HG03442 (cell line): ENCODE data around the gene NTRK2.

Experiments used
- ATAC-seq: cut with Tn5 transposase; IDR thresholded peaks from one replicate; pipeline ENCODE4 v1.9.1; 2021; ENCODE audit warnings: mild to moderate bottlenecking, moderate library complexity; ENCODE audit not compliant: unreplicated experiment

The NTRK2 gene

DNA sequence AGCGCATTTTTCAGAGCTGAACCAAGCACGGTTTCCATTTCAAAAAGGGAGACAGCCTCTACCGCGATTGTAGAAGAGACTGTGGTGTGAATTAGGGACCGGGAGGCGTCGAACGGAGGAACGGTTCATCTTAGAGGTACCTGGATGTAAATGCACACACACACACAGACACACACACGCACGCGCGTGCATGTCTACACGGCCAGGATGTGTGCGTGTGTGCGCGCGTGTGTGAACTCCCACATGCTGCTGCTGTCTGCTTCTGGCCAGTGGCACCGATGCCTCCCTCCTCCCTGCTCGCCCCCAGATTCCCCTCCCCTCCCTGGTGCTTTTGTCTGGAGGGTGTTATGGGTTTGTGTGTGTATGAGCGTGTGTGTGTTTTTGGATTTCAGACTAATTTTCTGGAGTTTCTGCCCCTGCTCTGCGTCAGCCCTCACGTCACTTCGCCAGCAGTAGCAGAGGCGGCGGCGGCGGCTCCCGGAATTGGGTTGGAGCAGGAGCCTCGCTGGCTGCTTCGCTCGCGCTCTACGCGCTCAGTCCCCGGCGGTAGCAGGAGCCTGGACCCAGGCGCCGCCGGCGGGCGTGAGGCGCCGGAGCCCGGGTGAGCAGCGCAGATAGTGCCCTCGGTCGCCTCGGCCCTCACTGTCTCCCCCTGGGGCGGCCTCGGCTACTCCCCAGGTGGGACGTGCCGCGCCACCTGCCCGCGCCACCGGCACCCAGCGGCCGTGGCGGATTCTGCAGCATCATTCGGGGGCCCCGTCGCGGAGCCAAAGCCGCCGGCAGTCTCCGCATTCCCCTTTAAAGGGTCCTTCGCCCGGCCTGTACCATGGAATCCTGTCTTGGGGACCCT is at the start of gene NTRK2:
NTRK2 (plus strand) TSS at position 442 of the 850 bp plus-strand sequence. CDS start 1,020 bp downstream, outside the sequence.
- peak; percentile 38 for ATAC-seq

- no peak for ATAC-seq
These were observed 49.2 kb upstream of the NTRK2 start for GRCh38 chr9:84620338-84620737.

DNA sequence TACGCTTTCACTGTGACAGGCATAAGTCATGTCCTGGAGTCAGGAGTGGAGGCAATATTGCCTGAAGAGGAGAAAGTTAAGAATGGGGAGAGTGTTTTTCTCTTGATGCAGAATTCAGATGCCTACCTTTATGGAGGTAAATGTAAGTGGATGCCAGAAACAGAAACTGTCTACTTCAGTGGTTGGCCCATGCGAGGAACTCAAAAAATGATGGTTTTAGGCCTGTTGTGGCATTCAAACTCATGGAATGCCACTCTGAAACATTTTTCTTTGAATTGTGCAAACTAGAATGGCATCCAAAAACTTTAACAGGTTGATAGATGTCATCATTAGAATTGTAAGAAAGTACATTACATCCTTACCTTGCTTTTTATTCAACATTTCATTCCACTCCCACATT is 47.7 kb upstream of the NTRK2 start:
- ATAC-seq = no peak

GRCh38 chr9:84622981-84623380 is 46.5 kb upstream of the NTRK2 start:
- ATAC-seq = no peak

- ATAC-seq = no peak
These were observed 33.1 kb upstream of the NTRK2 start for GRCh38 chr9:84636436-84636835.

GRCh38 chr9:84642553-84643141 is 26.9 kb upstream of the NTRK2 start:
- no peak for ATAC-seq

DNA sequence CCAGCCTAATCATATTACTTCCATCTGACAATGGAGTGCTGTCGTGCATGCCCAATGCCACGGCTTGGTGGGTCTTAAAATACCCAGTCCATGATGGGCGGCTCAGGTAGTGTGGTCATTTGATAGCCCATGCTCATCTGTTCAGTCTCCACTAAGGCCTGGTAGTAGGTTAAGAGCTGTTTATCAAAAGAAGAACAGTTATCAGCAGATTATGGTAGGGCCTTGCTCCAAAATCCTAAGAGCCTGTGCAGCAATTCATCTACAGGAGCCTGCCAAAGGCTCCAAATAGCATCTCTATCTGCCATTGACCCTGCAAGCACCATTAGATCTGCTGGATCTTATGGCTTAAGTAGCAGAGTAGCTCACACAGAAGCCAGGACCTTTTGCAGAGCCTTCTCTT is 21.8 kb upstream of the NTRK2 start:
- ATAC-seq = no peak

- ATAC-seq = no peak
These were observed 16.9 kb upstream of the NTRK2 start for GRCh38 chr9:84652496-84653120.

- ATAC-seq = no peak
These were observed 14.1 kb upstream of the NTRK2 start for GRCh38 chr9:84655447-84655846.

GRCh38 chr9:84659313-84659712 is 10.2 kb upstream of the NTRK2 start:
- ATAC-seq = no peak

DNA sequence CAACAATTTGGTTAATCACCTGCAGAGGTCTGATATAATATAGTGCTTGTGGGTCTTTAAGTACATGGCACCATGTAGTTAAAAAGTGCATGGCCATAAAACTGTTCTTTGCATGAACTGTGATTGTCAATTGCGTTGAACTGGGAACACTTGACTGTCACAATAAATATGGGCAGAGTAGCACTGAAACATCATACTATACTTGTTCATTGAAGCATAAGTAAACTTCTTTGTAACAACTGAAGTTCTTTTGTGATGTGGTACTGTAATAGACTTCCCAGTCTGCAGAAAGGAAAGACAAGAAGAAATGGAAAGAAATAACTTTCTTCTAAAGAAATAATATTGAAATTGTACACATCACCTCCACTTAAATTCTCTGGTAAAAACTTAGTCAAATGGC is 9.8 kb upstream of the NTRK2 start:
- no peak for ATAC-seq

GRCh38 chr9:84667571-84668195 is 1.8 kb upstream of the NTRK2 start:
- ATAC-seq = peak; percentile 31

- peak; percentile 57 for ATAC-seq
These were observed 1.1 kb upstream of the NTRK2 start for GRCh38 chr9:84668196-84669012.

GRCh38 chr9:84669013-84669287 is 579 bp upstream of the NTRK2 start:
- ATAC-seq = no peak

GRCh38 chr9:84670138-84671041 is 861 bp downstream of the NTRK2 start:
- ATAC-seq = no peak

- no peak for ATAC-seq
These were observed 2.3 kb downstream of the NTRK2 start for GRCh38 chr9:84671586-84672521.

- no peak for ATAC-seq
These were observed 4.3 kb downstream of the NTRK2 start for GRCh38 chr9:84673806-84674205.

DNA sequence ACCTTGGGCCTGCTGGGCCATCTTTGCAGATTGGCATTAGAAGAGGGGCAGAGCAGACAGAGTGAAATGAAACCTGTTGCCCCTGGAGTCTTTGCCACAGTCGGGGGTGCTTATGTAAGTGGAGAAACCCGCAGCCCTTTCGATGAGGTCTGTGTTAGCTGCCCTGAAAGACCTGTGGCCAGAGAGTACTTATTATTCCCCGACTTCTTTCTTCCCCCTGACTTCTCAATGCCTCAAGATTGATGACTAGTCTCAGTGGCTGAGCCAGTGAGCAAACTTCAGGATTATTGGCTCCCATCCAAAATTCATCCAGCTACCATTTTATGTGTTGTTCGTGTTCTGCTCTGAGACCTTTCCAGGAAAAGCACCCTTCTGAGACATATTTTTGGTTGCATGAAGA is 7.6 kb downstream of the NTRK2 start:
- ATAC-seq = no peak

GRCh38 chr9:84679571-84679970 is 10.0 kb downstream of the NTRK2 start:
- ATAC-seq = no peak
